Colonic mucosa (tissue), 4 donors: ENCODE results near the gene TSPAN4. TPM values are rescaled to one million over a fixed set of nuclear protein-coding genes. Genes with fewer than 3 reads are reported as not detected.

Experiments used
- DNase-seq: peaks from one replicate; pipeline ENCODE4 v3.0.0-alpha.2; 2020
- H3K27ac ChIP-seq: fragments of 200-600 bp; one replicate; pipeline ENCODE4 v1.8.0; 2021
- H3K27me3 ChIP-seq: fragments of 200-600 bp; one replicate; pipeline ENCODE4 v1.8.0; 2021
- H3K36me3 ChIP-seq: fragments of 200-600 bp; one replicate; pipeline ENCODE4 v1.8.0; 2021
- H3K4me1 ChIP-seq: fragments of 200-600 bp; one replicate; pipeline ENCODE4 v1.8.0; 2021; ENCODE audit warnings: mild to moderate bottlenecking
- H3K4me3 ChIP-seq: fragments of 200-600 bp; one replicate; pipeline ENCODE4 v1.8.0; 2021
- H3K9ac ChIP-seq, 2 donors: one replicate each; pipeline ENCODE4 v1.7.0; 2013; ENCODE audit warnings: control low read depth in 2 of 2, low read depth in 2 of 2, low read length in 2 of 2
- H3K9me3 ChIP-seq: fragments of 200-600 bp; one replicate; pipeline ENCODE4 v1.8.0; 2021
- CTCF ChIP-seq: fragments of 200-600 bp; IDR thresholded peaks from one replicate; pipeline ENCODE4 v1.8.0; 2022; ENCODE audit warnings: antibody characterized with exemption, mild to moderate bottlenecking
- intact Hi-C: fragments of 100-400 bp; cut with DNase I; formaldehyde crosslinking; loops from one replicate; pipeline ENCODE4 v1.14.1; 2022
- total RNA-seq, 2 donors: library from RNA; stranded (reverse); fragmentation: NEBNext Ultra II Directional in 1 of 2; extraction: Animal tissue kit (Norgen Biotek cat#: 25700) in 1 of 2; gene quantifications; one replicate each; pipeline ENCODE4 v1.2.1, GENCODE V29; 2021
- donor health status: healthy.
- donor health status: DM: no; HTN: no; CAD: no.
- donor health status: DM: no; HTN: no; CAD: no.

TSPAN4 gene
- total RNA-seq, 2 donors from 2014 or later: 12.1 to 12.7 TPM

GRCh38 chr11:819943-820649 lies 22.6 kb upstream of the TSPAN4 start:
- peak overlapping the region; percentile 83 to 93 for H3K9ac ChIP-seq
- peak overlapping the region; percentile 70 for H3K4me3 ChIP-seq
- peak; percentile 96 for DNase-seq
- H3K36me3 ChIP-seq: peaks cover 7% of the 10 kb centered on the region
- H3K4me1 ChIP-seq: peaks cover 38% of the 10 kb centered on the region
- TF ChIP-seq CTCF: no peak
- H3K27ac ChIP-seq: peak overlapping the region; percentile 98
- intact Hi-C loops: no loop called here
- H3K27me3 ChIP-seq: no peaks in the 10 kb centered on the region
- H3K9me3 ChIP-seq: no peaks in the 10 kb centered on the region

DNA sequence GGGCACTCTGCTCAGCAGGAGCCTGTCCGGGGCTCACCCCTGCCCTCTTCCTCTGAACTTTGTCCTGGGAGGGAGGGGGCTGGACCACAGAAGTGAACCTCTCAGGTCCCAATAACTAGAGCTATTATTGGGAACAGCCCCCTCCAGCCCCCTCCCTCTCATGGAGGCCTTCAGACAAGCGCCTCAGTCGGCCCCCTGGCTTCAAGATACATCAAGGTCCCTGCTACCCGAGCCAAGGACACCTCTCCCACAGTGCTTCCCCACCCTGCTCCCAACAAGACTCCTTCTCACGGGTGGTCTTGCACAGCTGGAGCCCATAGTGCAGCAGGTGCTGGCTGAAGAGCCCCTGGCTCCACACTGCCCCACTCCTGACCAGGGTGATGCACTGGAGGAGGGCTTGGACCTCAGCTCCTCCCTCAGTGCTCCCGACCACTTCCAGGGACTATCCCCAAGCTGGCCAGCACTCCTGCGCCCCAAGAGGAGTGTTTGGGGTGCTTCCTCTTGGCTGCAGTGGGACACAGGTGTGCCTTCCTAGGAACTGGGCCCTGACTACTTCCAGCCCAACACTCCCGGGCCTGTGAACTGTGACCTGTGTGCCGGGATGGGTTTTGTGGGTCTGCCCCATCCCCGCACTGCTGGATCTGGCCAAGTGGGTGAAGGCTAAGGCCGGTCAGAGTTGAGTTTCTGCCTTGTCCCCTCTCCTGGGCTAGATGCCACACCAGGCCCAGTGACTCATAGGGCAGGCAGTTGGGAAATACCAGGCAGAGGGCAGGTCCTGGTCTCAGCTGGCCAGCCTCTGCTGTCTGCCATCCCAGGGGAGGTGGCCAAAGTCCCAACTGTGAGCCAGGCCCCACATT lies 21.8 kb upstream of the TSPAN4 start:
- H3K9ac ChIP-seq: peak overlapping the region; percentile 83 to 93
- TF ChIP-seq CTCF: no peak
- DNase-seq: peak; percentile 80
- no peaks in the 10 kb centered on the region for H3K9me3 ChIP-seq
- intact Hi-C loops: no loop called here
- H3K4me1 ChIP-seq: peaks cover 42% of the 10 kb centered on the region
- peaks cover 7% of the 10 kb centered on the region for H3K36me3 ChIP-seq
- peak overlapping the region; percentile 70 for H3K4me3 ChIP-seq
- no peaks in the 10 kb centered on the region for H3K27me3 ChIP-seq
- peak overlapping the region; percentile 98 for H3K27ac ChIP-seq

DNA sequence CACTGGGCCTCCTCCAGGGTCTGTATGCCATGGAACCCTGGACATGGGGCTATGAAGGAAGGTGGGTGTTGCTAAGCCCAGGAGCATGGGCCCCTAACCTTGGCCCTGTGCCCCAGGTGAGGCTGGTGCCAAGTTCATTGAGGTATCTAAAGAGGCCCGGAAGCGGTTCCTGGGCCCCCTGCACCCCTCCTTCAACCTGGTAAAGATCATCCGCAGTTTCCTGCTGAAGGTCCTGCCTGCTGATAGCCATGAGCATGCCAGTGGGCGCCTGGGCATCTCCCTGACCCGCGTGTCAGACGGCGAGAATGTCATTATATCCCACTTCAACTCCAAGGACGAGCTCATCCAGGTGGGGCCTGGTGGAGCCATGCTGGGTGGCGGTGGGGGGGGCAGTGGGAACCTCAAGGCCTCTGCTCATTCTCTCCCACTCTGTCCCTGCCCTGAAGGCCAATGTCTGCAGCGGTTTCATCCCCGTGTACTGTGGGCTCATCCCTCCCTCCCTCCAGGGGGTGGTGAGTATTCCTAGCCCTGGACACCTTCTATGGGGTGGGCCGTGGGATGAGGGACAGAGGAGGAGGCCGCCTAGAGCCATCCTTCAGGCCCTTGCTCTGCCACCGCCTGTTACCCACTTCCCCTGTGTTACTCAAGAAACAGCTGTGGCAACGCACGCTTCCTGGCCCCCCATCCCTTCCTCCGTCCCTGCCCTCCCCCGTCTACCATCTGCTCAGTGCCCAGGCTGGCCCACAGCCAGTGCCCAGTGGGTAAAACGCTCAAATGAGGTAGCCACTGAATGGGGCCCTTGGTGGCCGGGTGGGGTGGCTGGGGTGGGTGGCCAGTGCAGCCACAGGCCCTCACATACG lies 20.9 kb upstream of the TSPAN4 start:
- TF ChIP-seq CTCF: no peak
- H3K4me3 ChIP-seq: peak overlapping the region; percentile 70
- H3K36me3 ChIP-seq: peaks cover 7% of the 10 kb centered on the region
- no peaks in the 10 kb centered on the region for H3K9me3 ChIP-seq
- H3K27me3 ChIP-seq: no peaks in the 10 kb centered on the region
- intact Hi-C loops: no loop called here
- peak overlapping the region; percentile 98 for H3K27ac ChIP-seq
- DNase-seq: no peak
- peak overlapping the region; percentile 49 to 93 for H3K9ac ChIP-seq
- peaks cover 43% of the 10 kb centered on the region for H3K4me1 ChIP-seq

GRCh38 chr11:823441-824291 lies 19.0 kb upstream of the TSPAN4 start:
- DNase-seq: no peak
- Histone ChIP-seq H3K9me3 (no peaks in the 10 kb centered on the region), H3K4me3 (no peak overlapping the region), H3K4me1 (peaks cover 45% of the 10 kb centered on the region), H3K9ac (peak overlapping the region in 1 of 2 donors; percentile 13), H3K27me3 (peaks cover 6% of the 10 kb centered on the region), H3K36me3 (peaks cover 7% of the 10 kb centered on the region), H3K27ac (no peak overlapping the region)
- intact Hi-C loops: no loop called here
- TF ChIP-seq CTCF: no peak
